ENCODE results near the gene FBXO22. TPM values are rescaled to one million over a fixed set of nuclear protein-coding genes. Genes with fewer than 3 reads are reported as not detected.

The FBXO22 gene
- total RNA-seq, 1 donor from 2014 or later, result 37.4 TPM

DNA sequence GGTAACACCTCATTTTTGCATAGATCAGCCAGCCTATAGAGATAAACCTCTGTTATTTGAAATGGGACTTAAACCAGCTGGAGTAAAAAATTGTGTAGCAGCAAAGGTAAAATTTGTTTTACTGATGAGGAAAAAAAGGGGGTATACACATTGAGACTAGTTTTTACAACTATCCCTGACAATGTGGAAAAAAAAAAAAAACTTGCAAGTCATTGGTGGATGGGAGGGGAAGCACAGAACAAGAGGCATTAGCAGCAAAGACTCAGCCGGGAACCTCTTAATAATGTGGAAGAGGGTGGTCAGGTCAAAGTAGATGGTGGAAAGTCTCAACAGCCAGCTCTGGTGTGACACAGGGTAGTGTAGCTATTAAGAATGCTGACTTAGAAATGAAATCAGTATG lies 14.5 kb downstream of the FBXO22 start:
- intact Hi-C loops (cut with micrococcal nuclease), result no loop called here

DNA sequence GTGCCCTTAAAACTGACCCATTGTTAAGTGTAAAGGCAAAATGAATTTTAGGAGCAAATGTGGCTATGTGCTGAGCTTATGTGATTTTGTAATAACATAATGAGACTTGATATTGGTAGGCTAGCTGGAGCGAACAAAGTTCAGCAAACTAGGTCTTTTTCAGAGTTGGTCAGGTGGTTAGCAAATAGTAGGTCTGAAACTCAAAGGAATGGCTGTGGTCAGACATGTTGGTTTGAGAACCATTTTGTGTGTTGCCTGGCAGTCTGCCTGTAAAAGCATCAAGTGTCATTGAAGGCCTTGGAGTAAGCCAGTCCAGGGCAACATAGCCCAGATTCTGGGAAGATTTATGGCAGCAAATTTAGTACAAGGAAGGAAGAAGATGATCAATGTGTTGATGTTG lies 16.4 kb downstream of the FBXO22 start:
- intact Hi-C loops (cut with micrococcal nuclease), result loop anchor here (2.0 to 5.0 kb wide), 2 partner anchors 118 to 191 kb away; no protein-coding TSS in a partner anchor

DNA sequence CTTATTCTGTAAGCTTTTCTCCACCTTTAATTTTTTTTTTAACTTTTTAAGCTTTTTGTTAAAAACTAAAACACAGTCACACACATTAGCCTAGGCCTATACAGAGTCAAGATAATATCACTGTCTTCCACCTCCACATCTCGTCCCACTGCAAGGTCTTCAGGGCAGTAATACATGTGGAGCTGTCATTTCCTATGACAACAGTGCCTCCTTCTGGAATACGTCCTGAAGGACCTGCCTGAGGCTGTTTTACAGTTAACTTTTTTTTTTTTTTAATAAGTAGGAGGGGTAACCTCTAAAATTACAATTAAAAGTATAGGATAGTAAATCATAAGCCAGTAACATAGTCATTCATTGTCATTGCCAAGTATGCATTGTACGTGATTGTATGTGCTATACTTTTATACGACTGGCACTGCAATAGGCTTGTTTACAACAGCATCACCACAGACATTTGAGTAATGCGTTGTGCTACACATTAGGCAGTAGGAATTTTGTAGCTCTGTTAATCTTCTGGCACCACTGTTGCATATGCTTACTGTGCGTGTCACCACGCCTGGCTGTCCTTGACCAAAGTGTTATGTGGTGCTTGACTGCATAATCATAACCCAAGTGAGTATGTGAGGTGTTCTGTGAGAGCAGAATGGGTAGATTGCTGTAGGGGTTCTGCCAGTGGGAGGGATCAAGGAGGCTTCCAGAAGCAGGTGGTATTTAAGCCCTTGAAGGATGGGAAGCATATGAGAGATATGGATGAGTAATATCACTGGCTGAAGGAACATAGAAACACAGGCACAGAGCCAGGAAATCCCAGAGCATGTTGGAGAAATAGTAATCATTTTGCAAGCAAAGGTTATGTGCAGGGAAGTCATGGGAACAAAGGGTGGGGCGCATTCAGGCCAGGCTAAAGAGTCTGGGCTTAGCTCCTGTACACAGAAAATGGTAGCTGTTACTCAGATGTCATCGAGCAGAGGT lies 18.3 kb downstream of the FBXO22 start:
- intact Hi-C loops (cut with micrococcal nuclease), result loop anchor here (2.0 to 5.0 kb wide), 2 partner anchors 120 to 193 kb away; no protein-coding TSS in a partner anchor

DNA sequence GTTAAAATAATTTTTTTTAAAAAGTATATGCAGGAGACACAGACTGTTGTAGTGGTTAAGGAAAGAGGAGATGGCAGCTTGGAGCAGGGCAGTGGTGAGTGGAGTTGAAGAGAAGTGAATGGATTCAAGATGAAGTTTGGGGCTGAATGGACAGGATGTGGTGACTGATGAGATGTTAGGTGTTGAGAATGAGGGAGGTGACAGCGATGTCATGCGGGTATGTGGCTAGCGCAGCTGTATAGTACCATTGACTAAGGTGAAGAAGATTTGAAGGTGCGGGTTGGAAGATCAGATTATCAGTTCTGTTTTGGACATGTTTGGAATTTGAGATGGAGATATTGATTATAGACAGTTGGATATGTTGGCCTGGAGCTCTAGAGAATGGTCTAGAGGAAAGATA lies 20.1 kb downstream of the FBXO22 start:
- intact Hi-C loops (cut with micrococcal nuclease), result loop anchor here (5.0 kb wide), 1 partner anchor 121 kb away; no protein-coding TSS in a partner anchor

DNA sequence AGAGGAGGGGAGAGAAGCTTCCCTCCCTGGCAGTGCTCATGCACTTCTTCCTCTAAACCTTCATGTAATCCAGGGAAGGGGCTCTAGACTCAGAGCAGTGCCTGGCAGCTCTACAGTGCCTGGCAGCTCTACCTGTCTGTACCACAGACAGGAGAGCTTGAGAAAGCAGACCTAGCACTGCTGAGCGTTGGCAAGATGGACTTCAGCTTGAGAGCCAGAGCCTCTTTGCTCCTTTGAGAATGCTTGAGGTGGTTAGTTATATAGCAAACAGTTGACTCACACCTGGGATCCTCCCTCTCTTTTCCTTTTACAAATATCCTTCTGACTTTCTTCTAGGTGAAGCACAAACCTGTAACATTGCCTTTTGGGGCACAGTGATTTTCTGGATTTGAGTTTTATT lies 20.9 kb downstream of the FBXO22 start:
- intact Hi-C loops (cut with micrococcal nuclease), result loop anchor here (5.0 kb wide), 1 partner anchor 122 kb away; no protein-coding TSS in a partner anchor

DNA sequence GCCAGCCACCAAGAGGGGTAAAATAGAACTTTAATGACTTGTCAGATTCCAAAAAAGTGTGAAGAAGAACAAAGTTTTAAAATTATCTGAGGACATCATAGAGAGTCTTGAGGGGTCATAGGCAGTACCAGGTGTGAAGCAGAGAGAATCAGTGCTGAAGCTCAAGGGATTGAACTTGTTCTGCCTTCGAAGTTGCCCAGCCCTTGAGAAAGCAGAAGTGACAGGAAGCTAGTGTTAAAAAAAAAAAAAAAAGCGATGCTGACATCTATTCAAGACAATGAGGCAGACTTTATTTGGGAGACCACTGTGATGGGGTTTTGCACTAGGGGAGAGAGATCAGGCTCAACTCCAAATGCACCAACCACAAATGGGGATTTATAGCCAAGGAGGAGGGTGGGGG lies 21.8 kb downstream of the FBXO22 start:
- intact Hi-C loops (cut with micrococcal nuclease), result loop anchor here (5.0 kb wide), 1 partner anchor 212 kb away; no protein-coding TSS in a partner anchor

DNA sequence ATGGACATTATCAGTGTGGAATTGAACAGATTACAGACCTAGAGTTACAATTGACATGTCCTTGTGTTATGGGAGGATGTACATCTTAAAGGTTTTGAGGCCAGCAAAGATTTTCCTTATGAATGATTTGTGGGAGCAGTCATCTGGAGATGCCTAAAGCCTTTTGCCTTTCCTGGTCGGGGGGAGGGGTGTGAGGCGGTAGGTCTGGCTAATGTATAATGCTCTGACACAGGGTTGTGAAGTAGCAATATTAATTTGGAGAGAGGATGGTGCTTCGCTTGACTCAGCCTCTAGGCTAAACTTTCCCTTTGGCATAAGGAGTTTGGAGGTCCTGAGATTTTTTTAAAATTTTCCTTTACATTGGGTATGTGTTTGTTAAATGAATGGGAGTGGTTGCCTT lies 23.3 kb downstream of the FBXO22 start:
- intact Hi-C loops (cut with micrococcal nuclease), result loop anchor here (5.0 kb wide), 1 partner anchor 210 kb away; no protein-coding TSS in a partner anchor

DNA sequence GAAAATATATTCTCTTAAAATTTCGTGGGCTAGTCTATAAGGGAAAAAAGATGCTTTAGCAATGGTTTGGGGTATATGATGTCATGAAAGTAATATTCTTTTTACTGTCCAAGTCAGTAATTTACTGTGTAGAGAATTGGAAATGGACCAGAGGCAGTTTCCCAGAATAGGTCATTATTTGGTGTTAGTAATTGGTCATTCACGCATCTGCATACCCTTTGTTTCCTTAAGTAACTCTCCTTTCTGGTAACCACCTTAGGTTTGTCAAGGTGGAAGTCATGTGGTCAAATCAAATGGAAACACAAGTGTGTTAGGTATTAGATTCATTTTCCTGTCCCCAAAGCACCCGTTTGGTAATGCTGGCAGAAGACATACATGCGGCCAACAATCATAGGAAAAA lies 23.9 kb downstream of the FBXO22 start:
- intact Hi-C loops (cut with micrococcal nuclease), result loop anchor here (5.0 kb wide), 1 partner anchor 210 kb away; no protein-coding TSS in a partner anchor

DNA sequence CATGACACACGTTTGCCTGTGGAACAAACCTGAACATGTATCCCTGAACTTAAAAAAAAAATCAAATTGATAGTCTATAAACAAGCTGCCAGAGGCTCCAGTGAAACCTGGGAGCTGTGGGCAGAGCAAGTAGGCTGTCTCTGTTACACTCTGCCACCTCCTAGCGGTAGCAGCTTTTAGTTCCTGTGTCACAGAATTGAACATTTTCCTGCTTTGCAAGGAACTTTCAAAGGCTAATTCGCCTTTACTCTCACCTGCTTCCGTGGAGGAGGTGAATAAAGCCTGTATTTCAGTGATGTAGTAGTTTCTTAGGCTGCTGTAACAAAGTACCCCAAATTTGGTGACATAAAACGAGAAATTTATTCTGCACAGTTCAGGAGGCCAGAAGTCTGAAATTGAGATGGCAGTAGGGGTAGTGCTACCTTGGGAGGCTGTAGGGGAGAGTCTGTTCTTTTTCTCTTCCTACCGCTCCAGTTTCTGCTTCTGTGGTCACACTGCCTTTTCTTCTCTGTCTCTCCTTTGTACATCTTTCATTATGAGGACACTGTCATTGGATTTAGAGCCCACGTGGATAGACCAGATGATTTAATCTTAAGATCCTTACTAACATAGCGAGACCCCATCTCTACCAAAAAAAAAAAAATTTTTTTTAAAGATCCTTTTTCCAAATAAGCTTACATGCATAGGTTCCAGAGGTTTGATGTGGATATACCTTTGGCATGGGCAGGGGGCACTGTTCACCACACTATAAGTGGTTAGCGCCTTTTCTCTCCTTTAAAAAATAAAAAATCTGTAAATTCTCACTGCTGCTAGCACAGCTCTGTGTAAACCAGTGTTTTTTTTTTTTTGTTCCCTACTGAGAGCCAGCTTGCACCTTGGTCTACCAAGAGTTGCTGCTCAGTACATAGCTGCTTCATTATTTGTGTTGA lies 25.3 kb downstream of the FBXO22 start:
- intact Hi-C loops (cut with micrococcal nuclease), result loop anchor here (5.0 kb wide), 1 partner anchor 208 kb away; no protein-coding TSS in a partner anchor

DNA sequence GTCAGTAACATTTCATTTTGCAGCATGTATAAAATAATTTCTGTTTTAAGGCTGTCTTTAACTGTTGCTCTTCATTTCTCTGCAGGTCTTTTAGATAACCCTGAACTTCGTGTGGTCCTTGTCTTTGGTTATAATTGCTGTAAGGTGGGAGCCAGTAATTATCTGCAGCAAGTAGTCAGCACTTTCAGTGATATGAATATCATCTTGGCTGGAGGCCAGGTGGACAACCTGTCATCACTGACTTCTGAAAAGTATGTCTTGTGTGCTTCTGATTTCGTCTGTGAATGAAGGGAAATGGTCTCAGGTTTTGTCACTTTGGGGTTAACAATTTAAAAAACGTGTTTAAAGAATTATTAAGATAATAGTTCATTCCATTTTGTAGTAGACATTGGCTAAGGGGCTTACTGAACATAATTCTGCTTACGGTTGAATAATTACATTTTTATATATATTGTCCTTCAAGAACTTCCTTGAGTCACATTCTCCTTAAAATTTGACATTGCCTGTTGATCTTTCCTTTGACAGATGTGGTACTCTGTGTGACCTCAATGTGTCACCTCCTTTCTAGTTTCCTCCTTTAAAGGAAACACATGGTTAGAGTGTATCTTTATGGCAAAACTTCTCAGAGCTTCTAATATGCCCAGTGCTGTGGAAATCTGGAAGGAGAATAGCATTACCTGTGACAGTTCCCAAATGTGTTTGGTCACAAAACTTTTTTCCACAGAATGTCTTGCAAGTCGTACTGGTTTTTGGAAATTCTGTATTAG lies 26.3 kb downstream of the FBXO22 start:
- intact Hi-C loops (cut with micrococcal nuclease), result loop anchor here (5.0 kb wide), 1 partner anchor 207 kb away; no protein-coding TSS in a partner anchor

DNA sequence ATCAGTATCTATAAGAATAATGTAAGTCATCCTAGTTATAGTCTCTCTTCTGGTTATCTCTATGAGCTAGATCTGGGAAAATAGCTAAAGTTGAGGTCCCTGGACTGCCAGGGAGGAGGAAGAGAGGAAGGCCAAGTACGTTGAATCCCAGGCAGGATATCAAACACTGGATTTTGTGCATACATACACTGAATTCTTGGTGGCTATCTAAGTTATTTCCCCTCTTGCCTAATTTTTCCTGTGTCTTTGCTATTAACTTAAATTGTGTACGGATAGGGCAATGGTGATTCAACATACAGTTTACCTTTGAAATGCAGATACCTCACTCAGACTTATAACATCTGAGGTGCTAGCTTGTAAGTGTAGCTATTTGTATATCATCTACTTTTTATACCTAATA lies 27.2 kb downstream of the FBXO22 start:
- intact Hi-C loops (cut with micrococcal nuclease), result no loop called here

DNA sequence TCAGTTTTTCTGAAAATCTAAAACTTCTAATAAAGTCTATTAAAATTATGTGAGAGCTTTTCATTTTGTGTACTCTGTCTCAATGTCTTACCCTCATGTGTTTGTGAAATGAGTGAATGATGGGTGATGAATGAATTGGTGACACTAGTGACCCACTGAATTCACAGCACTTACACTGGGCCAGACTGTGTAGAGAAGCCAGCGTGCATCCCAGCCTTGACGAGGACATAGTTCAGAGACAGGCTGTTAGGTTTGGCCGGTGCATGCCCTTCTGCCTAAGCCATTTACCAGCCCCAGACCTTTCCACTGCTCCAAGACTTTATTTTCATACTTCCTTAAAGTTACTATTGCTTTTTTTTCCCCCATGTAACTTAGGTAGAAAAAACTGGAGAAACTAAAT lies 38.8 kb downstream of the FBXO22 start:
- intact Hi-C loops (cut with micrococcal nuclease), result no loop called here

DNA sequence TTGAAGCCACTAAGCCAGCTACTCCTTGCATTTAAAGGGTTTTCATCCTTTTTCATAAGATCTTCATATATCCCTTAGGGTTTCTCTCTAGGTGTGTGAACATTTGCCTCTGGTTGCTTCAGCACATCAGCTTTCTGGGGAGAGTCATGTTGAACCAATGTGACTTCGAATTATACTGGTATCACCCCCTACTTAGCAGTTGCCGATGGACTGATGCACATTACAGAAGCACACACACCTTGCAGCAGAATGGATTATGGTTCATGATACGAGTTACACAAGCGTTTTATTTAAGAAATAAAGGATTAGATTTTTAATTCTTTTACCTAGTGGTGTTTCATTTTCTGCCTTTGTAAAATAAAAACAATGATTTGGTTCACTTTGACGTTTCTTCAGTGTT lies 39.6 kb downstream of the FBXO22 start:
- intact Hi-C loops (cut with micrococcal nuclease), result no loop called here

DNA sequence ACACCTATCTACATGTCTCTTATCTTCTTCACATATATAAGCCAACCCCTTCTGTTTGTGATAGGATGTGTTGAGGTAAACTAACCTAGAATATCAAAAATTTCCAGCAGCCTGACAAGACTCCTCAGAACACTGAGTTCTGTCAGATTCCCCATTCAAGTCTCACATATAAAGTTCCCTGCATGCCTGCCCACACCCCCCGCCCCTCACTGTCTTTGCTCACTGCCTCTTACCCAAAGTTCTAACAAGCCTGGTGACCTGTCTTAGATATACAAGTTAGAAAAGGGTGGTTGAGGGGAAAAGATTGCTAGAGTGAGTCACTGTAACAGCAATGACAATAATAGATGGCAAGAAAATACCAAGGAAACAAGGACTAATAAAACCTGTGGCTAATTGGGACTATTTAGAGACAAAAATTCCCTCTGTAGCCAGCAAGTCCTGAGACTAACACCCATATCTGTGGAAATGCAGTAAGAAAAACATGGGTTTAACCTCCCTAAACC lies 40.1 kb downstream of the FBXO22 start:
- intact Hi-C loops (cut with micrococcal nuclease), result no loop called here

DNA sequence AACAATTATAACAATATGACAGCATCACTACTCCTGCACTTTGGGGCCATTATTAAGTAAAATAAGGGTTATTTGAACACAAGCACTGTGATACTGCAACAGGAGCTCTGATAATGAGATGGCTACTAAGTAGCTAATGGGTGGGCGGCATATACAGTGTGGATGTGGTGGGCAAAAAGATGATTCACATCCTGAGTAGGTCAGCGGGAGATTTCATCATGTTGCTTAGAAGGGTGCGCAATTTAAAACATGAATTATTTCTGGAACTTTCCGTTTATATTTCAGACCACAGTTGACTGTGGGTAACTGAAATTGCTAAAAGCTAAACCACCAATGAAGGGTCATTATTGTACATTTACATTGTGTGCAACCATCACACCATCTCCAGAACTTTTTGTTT lies 42.3 kb downstream of the FBXO22 start:
- intact Hi-C loops (cut with micrococcal nuclease), result no loop called here

DNA sequence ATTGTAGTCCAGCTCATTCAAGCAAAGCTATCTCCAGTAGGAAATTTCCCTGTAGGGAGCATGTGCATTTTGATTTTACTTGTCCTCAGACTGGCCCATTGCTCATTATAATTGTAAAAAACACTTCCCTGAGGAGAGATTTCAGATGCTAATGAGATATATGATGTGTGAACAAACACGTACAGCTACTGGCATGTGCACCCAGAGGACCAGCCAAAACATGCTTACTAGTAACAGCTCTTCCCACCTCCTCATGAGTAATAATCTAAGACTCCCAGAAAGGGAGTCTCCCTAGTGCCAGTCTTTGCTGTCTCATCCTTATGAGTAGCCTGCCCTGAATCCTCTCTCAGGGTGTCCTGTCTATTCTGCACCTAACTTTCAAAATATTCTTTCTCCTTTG lies 43.4 kb downstream of the FBXO22 start:
- intact Hi-C loops (cut with micrococcal nuclease), result no loop called here

DNA sequence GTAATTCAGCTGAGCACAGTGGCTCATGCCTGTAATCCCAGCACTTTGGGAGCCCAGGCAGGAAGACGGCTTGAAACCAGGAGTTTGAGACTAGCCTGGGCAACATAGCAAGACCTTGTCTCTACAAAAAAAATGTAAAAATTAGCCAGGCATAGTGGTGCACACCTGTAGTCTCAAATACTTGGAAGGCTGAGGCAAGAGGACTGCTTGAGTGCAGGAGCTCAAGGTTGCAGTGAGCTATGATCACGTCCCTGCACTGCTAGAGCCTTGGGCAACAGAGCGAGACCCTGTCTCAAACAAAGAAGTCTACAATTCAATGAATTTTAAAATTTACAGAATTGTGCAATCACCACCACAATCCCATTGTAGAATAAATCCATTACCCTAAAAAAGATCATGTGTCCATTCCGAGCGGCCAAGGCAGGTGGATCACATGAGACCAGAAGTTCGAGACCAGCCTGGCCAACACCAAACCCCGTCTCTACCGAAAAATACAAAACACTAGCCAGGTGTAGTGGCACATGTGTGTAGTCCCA lies 45.2 kb downstream of the FBXO22 start:
- intact Hi-C loops (cut with micrococcal nuclease), result no loop called here

DNA sequence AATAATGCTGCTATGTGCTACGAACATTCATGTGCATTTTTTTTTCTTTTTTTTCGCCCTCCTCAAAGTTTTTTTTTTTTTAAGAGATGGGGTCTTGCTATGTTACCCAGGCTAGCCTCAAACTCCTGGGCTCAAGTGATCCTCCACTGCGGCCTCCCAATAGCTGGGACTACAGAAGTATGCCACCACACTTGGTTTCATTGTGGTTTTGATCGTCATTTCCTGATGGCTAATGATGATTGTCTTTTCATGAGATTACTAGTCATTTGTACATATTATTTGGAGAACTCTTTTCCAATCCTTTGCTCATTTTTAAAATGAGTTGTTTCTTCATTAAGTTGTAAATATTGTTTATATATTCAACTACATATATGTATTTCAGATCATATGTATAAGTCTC lies 48.8 kb downstream of the FBXO22 start:
- intact Hi-C loops (cut with micrococcal nuclease), result no loop called here

DNA sequence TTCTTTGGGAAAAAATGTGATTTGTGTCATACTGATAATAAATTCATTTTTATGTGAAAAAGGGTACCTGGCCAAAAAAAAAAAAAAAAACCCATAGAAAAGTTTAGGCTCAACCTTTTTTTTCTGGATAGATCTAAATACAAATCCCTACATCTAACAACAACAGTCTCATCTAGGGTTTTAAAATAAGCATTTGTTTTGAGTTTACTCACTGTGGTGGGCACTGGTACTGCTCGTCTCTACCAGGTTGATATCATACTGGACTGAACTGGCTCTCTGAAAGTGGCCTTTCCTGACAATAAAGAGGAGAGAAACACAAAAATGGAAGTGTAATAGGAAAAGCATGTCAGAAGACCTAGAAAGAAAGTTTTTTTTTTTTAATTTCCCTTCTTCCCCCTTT lies 52.0 kb downstream of the FBXO22 start:
- intact Hi-C loops (cut with micrococcal nuclease), result no loop called here

DNA sequence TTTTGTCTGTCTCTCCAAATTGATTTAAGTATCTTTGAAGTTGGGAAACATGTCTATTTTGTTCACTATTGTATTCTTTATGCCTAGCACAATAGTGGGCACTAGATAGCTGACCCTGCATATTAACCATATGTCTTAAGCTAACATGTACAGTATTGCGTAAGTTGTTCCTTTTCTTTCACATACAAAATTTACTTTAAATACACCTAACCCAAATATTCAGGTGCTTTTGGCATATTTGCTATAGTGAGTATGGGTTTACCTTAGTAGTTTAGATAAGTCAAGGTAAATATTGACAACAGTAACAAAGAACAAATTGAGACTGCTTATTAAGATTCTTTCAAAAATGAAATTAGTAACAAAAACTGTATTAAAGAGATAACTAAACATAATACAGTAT lies 57.7 kb downstream of the FBXO22 start:
- intact Hi-C loops (cut with micrococcal nuclease), result no loop called here

Measured in T-helper 1 cell treated with Interleukin-12 subunit alpha and Interleukin-12 subunit beta and Interleukin-4 antibody, amounts not matched to agents 30 ng/mL and 1 ng/mL, for 36 hours (primary cell).